HepG2 (cell line): Measurements from ENCODE around the gene TIMELESS. TPM values are rescaled to one million over a fixed set of nuclear protein-coding genes. Genes with fewer than 3 reads are reported as not detected.

Source experiments
- EP300 ChIP-seq, 3 experiments: sonication (generic) in 1 of 3; formaldehyde crosslinking in 1 of 3; IDR thresholded peaks; 2 replicates each; pipeline versions ENCODE4 v1.5.1 to v1.6.1; 2011 to 2020; ENCODE audit warnings: low read depth in 2 of 3, low read length in 2 of 3, borderline replicate concordance in 1 of 3, improper control_type of control experiment in 1 of 3, mild to moderate bottlenecking in 1 of 3, missing genetic modification reagents in 1 of 3, moderate library complexity in 1 of 3
- FOXC1 ChIP-seq: sonication (generic); formaldehyde crosslinking; IDR thresholded peaks from 2 replicates; pipeline ENCODE4 v1.8.0; 2022; ENCODE audit warnings: mild to moderate bottlenecking, missing genetic modification reagents, borderline replicate concordance
- GTF2F1 ChIP-seq: fragments of 150-350 bp; IDR thresholded peaks from 2 replicates; pipeline ENCODE4 v1.6.1; 2014; ENCODE audit warnings: low read length
- HNRNPLL ChIP-seq: fragments of 200-400 bp; formaldehyde crosslinking; IDR thresholded peaks from 2 replicates; pipeline ENCODE4 v1.6.1; 2017; ENCODE audit warnings: mild to moderate bottlenecking, low read depth, low read length; ENCODE audit not compliant: poor library complexity, severe bottlenecking
- PRDM10 ChIP-seq: sonication (generic); formaldehyde crosslinking; IDR thresholded peaks from 2 replicates; pipeline ENCODE4 v1.4.0; 2020; ENCODE audit warnings: low read depth, missing genetic modification reagents
- RCOR2 ChIP-seq: IDR thresholded peaks from 2 replicates; pipeline ENCODE4 v1.6.1; 2016; ENCODE audit warnings: missing biosample characterization, missing genetic modification reagents
- REXO4 ChIP-seq: sonication (generic); formaldehyde crosslinking; IDR thresholded peaks from 2 replicates; pipeline ENCODE4 v1.8.0; 2022; ENCODE audit warnings: missing genetic modification reagents, mild to moderate bottlenecking, borderline replicate concordance
- RXRB ChIP-seq: IDR thresholded peaks from 2 replicates; pipeline ENCODE4 v1.6.1; 2016; ENCODE audit warnings: borderline replicate concordance, missing genetic modification reagents, missing compliant biosample characterization
- THRA ChIP-seq: sonication (generic); formaldehyde crosslinking; IDR thresholded peaks from 2 replicates; pipeline ENCODE4 v1.4.0; 2020; ENCODE audit warnings: missing genetic modification reagents, borderline replicate concordance
- XRCC5 ChIP-seq: fragments of 200-400 bp; formaldehyde crosslinking; optimal IDR thresholded peaks from 2 replicates; pipeline ENCODE3; 2017; ENCODE audit warnings: mild to moderate bottlenecking, low read length
- ZFP90 ChIP-seq: sonication (generic); formaldehyde crosslinking; IDR thresholded peaks from 2 replicates; pipeline ENCODE4 v1.8.0; 2022; ENCODE audit warnings: missing genetic modification reagents, mild to moderate bottlenecking, inconsistent platforms, borderline replicate concordance
- ZMAT5 ChIP-seq: sonication (generic); formaldehyde crosslinking; IDR thresholded peaks from 2 replicates; pipeline ENCODE4 v1.5.0; 2020; ENCODE audit warnings: mild to moderate bottlenecking, low read depth, missing genetic modification reagents, borderline replicate concordance
- ZNF234 ChIP-seq: sonication (generic); formaldehyde crosslinking; conservative IDR thresholded peaks from 2 replicates; pipeline ENCODE4 v1.5.1; 2020; ENCODE audit warnings: mild to moderate bottlenecking, missing genetic modification reagents
- ZNF34 ChIP-seq: sonication (generic); formaldehyde crosslinking; IDR thresholded peaks from 2 replicates; pipeline ENCODE4 v1.4.0; 2020; ENCODE audit warnings: mild to moderate bottlenecking, missing genetic modification reagents, borderline replicate concordance
- ZNF766 ChIP-seq: sonication (generic); formaldehyde crosslinking; IDR thresholded peaks from 2 replicates; pipeline ENCODE4 v1.5.0; 2020; ENCODE audit warnings: missing genetic modification reagents, borderline replicate concordance
- ZNF850 ChIP-seq: sonication (generic); formaldehyde crosslinking; conservative IDR thresholded peaks from 2 replicates; pipeline ENCODE4 v1.9.0; 2021; ENCODE audit warnings: mild to moderate bottlenecking, missing genetic modification reagents
- polyA plus RNA-seq, 8 experiments: library from polyadenylated mRNA; depleted of rRNA in 3 of 8; stranded (reverse) in 7 of 8; unstranded in 1 of 8; fragments of >200 nt; fragmentation: Illumina TruSeq in 4 of 8; extraction: Trizol in 4 of 8; gene quantifications; 2 replicates each; pipeline versions ENCODE4 v1.2.1 to v1.2.3, GENCODE V29; 2011 to 2016; ENCODE audit warnings: low read depth in 4 of 8, missing spikeins in 1 of 8, mixed read lengths in 1 of 8; ENCODE audit not compliant: insufficient read depth in 1 of 8
- total RNA-seq, 5 experiments: library from RNA; depleted of rRNA; stranded (reverse); fragments of >200 nt; fragmentation: Illumina TruSeq; extraction: Trizol; gene quantifications; 2 replicates each; pipeline ENCODE4 v1.2.3, GENCODE V29; 2016; ENCODE audit warnings: low read depth in 1 of 5
- TF ChIP-seq, protein P1 (sequence below): sonication (generic); formaldehyde crosslinking; IDR thresholded peaks from 2 replicates; pipeline ENCODE4 v1.8.0; 2022; ENCODE audit warnings: mild to moderate bottlenecking, missing genetic modification reagents, moderate library complexity
- TF ChIP-seq, protein P2 (sequence below): sonication (generic); formaldehyde crosslinking; IDR thresholded peaks from 2 replicates; pipeline ENCODE4 v1.4.0; 2020; ENCODE audit warnings: mild to moderate bottlenecking, missing genetic modification reagents
- TF ChIP-seq, protein P3 (sequence below): sonication (generic); formaldehyde crosslinking; IDR thresholded peaks from 2 replicates; pipeline ENCODE4 v1.8.1; 2023; ENCODE audit warnings: mild to moderate bottlenecking, missing genetic modification reagents

TIMELESS gene
- total and polyA plus RNA-seq, 2 of the 13 experiments (the other 11 are each of a cell fraction or from before 2014, with no cell fraction given): 4.0 to 20.3 TPM

DNA sequence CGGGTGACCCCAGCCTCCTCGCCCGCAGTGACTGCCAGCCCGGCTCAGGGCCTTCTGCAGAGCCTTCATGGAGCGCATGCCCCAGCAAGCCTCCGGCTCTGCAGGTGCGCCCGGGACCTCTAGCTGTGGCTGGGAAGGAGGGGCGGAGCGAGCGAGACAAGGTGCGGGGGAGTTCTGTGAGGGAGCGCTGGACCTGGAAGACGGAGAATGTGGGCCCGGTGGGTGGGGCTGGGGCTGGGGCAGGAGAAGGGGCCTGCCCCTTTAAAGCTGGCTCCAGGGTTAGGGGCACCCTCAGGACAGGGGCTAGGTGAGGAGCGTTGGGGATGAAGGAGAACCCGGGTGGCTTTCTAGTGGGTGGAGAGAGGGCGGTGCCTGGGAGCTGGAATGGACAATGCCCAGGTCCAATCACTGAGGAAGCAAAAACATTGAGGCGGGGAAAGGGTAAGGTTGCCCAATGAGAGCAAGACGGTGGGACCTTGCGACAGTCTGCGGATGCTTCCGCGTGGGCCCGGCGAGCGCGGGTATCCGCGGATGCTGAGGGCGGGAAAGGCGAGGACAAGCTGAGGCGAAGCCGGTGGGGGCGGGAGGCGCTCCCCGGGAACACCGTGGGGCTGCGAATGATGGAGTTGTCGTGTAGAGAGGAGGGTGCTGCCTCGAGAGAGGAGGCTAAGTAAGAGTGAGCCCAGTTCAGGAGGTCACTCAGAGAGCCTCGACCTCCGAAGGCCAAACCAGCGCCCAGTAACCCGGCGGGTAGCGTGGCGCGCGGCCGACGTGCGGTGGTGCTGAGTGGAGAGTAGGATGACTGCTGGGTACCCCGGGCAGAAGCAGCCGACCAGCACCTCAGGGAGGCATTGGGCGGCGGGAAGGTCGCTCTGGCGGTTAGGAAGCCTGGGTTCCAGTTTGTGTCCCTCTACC lies 39.1 kb upstream of the TIMELESS start, which contains the start of gene GLS2 (continued):
- TF ChIP-seq, protein P1, sequence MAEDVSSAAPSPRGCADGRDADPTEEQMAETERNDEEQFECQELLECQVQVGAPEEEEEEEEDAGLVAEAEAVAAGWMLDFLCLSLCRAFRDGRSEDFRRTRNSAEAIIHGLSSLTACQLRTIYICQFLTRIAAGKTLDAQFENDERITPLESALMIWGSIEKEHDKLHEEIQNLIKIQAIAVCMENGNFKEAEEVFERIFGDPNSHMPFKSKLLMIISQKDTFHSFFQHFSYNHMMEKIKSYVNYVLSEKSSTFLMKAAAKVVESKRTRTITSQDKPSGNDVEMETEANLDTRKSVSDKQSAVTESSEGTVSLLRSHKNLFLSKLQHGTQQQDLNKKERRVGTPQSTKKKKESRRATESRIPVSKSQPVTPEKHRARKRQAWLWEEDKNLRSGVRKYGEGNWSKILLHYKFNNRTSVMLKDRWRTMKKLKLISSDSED (CRISPR knock-in tag): no peak
- TF ChIP-seq RXRB (CRISPR knock-in tag): no peak
- TF ChIP-seq PRDM10 (CRISPR knock-in tag): no peak
- TF ChIP-seq RCOR2 (CRISPR knock-in tag): no peak
- no peak for TF ChIP-seq ZNF234 (CRISPR knock-in tag)
- no peak for TF ChIP-seq ZNF34 (CRISPR knock-in tag)
- TF ChIP-seq FOXC1 (CRISPR knock-in tag): peak; percentile 74; the same call in 1 of the 2 replicates
- no peak for TF ChIP-seq ZMAT5 (CRISPR knock-in tag)
- TF ChIP-seq REXO4: peak; percentile 84; the same call in 1 of the 2 replicates
- no peak for TF ChIP-seq XRCC5
- no peak for TF ChIP-seq THRA (CRISPR knock-in tag)
- no peak for TF ChIP-seq EP300 (IDR thresholded peaks at IDR 0.05; ENCODE audit: low read depth in 2 of 2, low read length in 2 of 2)
- TF ChIP-seq EP300 (CRISPR knock-in tag; IDR thresholded peaks at IDR 0.05; ENCODE audit: borderline replicate concordance): peak; percentile 32; the same call in 1 of the 2 replicates
- TF ChIP-seq, protein P2, sequence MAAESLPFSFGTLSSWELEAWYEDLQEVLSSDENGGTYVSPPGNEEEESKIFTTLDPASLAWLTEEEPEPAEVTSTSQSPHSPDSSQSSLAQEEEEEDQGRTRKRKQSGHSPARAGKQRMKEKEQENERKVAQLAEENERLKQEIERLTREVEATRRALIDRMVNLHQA (CRISPR knock-in tag): no peak
- TF ChIP-seq ZFP90 (CRISPR knock-in tag): peak; percentile 92
- TF ChIP-seq ZNF850 (CRISPR knock-in tag): 0 out of 2 replicates have a peak, but pooled peaks have one; percentile 34
- TF ChIP-seq, protein P3, sequence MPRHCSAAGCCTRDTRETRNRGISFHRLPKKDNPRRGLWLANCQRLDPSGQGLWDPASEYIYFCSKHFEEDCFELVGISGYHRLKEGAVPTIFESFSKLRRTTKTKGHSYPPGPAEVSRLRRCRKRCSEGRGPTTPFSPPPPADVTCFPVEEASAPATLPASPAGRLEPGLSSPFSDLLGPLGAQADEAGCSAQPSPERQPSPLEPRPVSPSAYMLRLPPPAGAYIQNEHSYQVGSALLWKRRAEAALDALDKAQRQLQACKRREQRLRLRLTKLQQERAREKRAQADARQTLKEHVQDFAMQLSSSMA (CRISPR knock-in tag): peak; percentile 73; the same call in 1 of the 2 replicates
- TF ChIP-seq GTF2F1: no peak
- peak; percentile 61 for TF ChIP-seq HNRNPLL
- TF ChIP-seq ZNF766 (CRISPR knock-in tag): peak; percentile 97
